T-helper 17 cell (primary cell): ENCODE results near the gene PRKCB. TPM values are rescaled to one million over a fixed set of nuclear protein-coding genes. Genes with fewer than 3 reads are reported as not detected.
"Not testable (repeated sequence)": the region's sequence is repeated elsewhere in the genome, so short reads cannot be mapped to it uniquely, and the experiment has no call there.

Experiments used
- ATAC-seq: fragments of 150-1000 bp; cut with Tn5 transposase; 2 replicates; pipeline ENCODE4 v1.10.0; 2021; ENCODE audit warnings: mild to moderate bottlenecking, moderate library complexity
- DNase-seq, 3 donors: peaks; one replicate each; pipeline versions ENCODE4 v3.0.0 to v3.0.0-alpha.2; 2020 to 2021
- H3K9me3 ChIP-seq: one replicate; pipeline ENCODE4 v1.7.0; 2013; ENCODE audit warnings: low read length, mild to moderate bottlenecking; ENCODE audit not compliant: control insufficient read depth, poor library complexity, severe bottlenecking
- H3K27ac Mint-ChIP-seq: one replicate; pipeline ENCODE4 v1.8.0; 2022; ENCODE audit warnings: mild to moderate bottlenecking, moderate library complexity, mixed read lengths
- H3K27me3 Mint-ChIP-seq: one replicate; pipeline ENCODE4 v1.8.0; 2022; ENCODE audit warnings: mixed read lengths
- H3K36me3 Mint-ChIP-seq: one replicate; pipeline ENCODE4 v1.8.0; 2022; ENCODE audit warnings: low read depth, mixed read lengths
- H3K4me1 Mint-ChIP-seq: one replicate; pipeline ENCODE4 v1.8.0; 2022; ENCODE audit warnings: mild to moderate bottlenecking, mixed read lengths
- H3K4me3 Mint-ChIP-seq: one replicate; pipeline ENCODE4 v1.8.0; 2022; ENCODE audit warnings: mild to moderate bottlenecking, moderate library complexity, mixed read lengths
- total RNA-seq, 4 donors: library from RNA in 2 of 4; stranded (reverse) in 2 of 4; gene quantifications; one replicate each; pipeline ENCODE4 v1.2.3 and lab custom pipeline; 2022 to 2026

PRKCB gene
- total RNA-seq, 2 donors from 2014 or later = 122 to 137 TPM

DNA sequence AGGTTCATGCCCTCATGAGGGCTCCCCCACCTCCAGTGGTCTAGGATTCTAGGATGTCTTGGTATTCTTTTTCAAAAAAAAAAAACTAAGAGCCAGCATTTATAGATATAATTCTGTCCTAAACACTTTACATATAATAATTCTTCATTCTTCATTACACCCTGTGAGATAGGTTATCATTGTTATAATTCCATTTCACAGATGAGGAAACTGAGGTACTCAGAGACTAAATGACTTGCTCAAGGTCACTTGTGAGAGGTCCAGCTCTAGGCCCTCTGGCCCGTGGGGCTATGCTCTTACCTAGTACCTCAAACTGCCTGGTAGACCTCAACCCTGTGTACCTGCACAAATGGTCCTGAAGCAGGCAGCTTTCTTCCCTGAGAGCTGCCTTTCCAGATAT, 172.2 kb downstream of the PRKCB start:
- Mint-ChIP-seq H3K4me3 (no peak overlapping the region), H3K4me1 (peaks cover 36% of the 10 kb centered on the region), H3K27me3 (no peaks in the 10 kb centered on the region), H3K36me3 (no peaks in the 10 kb centered on the region), H3K27ac (peak overlapping the region; percentile 49)
- ATAC-seq (no peak), DNase-seq (no peak)
- H3K9me3 ChIP-seq = no peaks in the 10 kb centered on the region

DNA sequence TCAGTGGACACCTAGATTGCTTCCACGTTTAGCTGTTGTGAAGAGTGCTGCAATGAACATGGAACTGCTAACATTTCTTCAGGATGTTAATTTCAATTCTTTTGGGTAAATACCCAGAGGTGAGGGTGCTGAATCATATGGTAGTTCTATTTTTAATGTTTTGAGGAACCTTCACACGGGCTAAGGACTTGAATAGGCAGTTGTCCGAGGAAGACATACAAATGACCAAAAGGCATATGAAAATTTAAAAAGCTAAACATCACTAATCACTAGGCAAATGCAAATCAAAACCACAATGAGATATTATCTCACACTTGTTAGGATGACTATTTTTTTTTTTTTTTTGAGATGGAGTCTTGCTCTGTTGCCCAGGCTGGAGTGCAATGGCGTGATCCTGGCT, 173.3 kb downstream of the PRKCB start:
- Mint-ChIP-seq H3K27me3 (no peaks in the 10 kb centered on the region), H3K36me3 (no peaks in the 10 kb centered on the region), H3K4me3 (no peak overlapping the region), H3K4me1 (peaks cover 45% of the 10 kb centered on the region), H3K27ac (peak overlapping the region; percentile 49)
- H3K9me3 ChIP-seq = no peaks in the 10 kb centered on the region
- DNase-seq = no peak
- no peak for ATAC-seq

DNA sequence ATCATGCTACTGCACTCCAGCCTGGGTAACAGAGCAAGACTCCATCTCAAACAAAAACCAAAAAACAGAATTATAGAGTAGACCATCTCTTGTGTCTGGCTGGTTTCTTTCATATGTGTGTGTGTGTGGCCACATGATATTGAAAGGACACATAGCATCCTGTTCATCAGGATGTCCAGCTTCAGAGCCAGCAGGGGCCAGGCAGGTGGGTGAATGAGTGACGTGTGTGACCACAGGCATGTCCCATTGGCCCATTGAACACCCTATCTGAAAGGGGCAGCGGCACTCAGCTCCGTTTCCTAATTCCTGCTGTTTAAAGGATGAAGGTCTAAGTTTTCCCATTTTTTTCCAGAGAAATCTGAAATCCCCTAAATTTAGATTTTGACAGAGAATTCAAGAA, 174.2 kb downstream of the PRKCB start:
- Mint-ChIP-seq H3K4me3 (no peak overlapping the region), H3K4me1 (peaks cover 49% of the 10 kb centered on the region), H3K27me3 (no peaks in the 10 kb centered on the region), H3K27ac (no peak overlapping the region), H3K36me3 (no peaks in the 10 kb centered on the region)
- ATAC-seq = no peak
- DNase-seq = no peak
- H3K9me3 ChIP-seq = no peaks in the 10 kb centered on the region

DNA sequence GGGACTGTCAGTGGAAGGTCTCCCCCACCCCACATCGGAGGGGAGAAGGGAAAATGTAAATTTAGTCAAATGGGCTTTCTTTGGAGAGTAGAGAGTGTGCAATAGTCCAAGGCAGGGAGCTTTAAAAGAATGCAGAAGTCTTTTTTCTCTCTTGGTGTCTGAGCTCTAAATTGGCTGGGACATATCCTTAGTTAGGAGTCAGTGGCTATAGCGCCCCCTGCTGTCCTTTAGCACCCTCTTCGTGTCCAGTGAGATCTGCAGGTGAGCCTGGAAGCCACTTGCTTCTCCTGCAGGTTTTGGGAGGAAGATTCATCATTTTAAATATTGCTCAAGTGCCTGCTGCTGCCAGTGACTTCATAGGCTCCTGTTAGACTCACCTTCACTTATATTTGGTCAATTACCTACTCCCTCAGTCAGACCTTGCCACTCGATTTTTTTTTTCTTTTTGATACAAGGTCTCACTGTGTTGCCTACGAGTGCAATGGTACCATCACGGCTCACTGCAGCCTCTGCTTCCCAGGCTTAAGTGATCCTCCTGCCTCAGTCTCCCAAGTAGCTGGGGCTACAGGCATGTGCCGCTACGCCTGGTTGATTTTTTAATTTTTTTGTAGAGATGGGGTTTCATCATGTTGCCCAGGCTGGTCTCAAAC, 174.8 kb downstream of the PRKCB start:
- H3K4me1 Mint-ChIP-seq = peaks cover 52% of the 10 kb centered on the region
- H3K9me3 ChIP-seq = no peaks in the 10 kb centered on the region
- no peaks in the 10 kb centered on the region for H3K36me3 Mint-ChIP-seq
- no peaks in the 10 kb centered on the region for H3K27me3 Mint-ChIP-seq
- DNase-seq (peak; percentile 47 to 66 (median 51)), ATAC-seq (peak; percentile 48)
- H3K27ac Mint-ChIP-seq = no peak overlapping the region
- no peak overlapping the region for H3K4me3 Mint-ChIP-seq

DNA sequence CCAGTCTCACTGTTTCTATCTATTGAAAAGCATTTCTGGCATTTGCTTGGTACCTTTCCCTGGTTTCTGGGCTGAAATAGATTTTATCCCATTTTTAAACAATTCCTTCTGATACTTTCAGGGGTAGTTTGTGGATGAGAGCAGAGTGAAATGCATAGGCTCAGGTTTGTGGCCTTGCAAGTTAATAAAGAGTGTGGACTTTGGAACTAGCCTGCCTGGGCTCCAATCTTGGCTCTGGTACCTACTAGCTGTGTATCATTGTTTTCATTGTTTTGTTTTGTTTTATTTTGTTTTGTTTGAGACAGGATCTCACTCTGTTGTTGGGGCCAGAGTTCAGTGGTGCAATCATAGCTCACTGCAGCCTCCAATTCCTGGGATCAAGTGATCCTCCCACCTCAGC, 175.5 kb downstream of the PRKCB start:
- peaks cover 48% of the 10 kb centered on the region for H3K4me1 Mint-ChIP-seq
- ATAC-seq (no peak), DNase-seq (no peak)
- H3K9me3 ChIP-seq = no peaks in the 10 kb centered on the region
- H3K36me3 Mint-ChIP-seq = no peaks in the 10 kb centered on the region
- no peak overlapping the region for H3K27ac Mint-ChIP-seq
- no peak overlapping the region for H3K4me3 Mint-ChIP-seq
- no peaks in the 10 kb centered on the region for H3K27me3 Mint-ChIP-seq

DNA sequence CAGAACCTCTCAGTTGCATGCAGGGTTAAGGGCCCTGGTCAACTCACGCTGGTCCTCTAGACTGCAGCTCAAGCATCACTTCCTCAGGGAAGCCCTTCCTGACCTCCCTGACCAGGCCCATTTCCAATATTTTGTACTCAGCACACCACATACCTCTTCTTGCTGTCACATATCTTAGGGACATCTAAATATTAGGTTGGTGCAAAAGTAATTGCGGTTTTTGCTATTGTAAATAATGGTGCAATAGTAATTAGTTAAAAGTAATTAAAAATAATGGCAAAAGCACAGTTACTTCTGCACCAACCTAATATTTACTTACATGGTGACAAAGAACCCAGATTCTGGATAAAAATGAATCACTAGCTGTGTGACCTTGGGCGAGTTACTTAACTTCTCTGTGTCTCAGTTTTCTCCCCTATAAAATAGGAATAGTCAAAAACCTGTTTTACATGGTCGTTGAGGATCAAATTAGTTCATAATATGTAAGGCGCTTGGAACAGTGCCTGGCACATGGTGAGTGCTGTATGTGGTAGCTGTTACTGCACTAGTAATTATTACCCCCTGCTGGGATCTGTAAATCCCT, 177.4 kb downstream of the PRKCB start:
- H3K9me3 ChIP-seq = no peaks in the 10 kb centered on the region
- Mint-ChIP-seq H3K27me3 (no peaks in the 10 kb centered on the region), H3K4me1 (peaks cover 54% of the 10 kb centered on the region), H3K27ac (peak overlapping the region; percentile 86), H3K4me3 (peak overlapping the region; percentile 70), H3K36me3 (peaks cover 2% of the 10 kb centered on the region)
- DNase-seq (no peak), ATAC-seq (no peak)

DNA sequence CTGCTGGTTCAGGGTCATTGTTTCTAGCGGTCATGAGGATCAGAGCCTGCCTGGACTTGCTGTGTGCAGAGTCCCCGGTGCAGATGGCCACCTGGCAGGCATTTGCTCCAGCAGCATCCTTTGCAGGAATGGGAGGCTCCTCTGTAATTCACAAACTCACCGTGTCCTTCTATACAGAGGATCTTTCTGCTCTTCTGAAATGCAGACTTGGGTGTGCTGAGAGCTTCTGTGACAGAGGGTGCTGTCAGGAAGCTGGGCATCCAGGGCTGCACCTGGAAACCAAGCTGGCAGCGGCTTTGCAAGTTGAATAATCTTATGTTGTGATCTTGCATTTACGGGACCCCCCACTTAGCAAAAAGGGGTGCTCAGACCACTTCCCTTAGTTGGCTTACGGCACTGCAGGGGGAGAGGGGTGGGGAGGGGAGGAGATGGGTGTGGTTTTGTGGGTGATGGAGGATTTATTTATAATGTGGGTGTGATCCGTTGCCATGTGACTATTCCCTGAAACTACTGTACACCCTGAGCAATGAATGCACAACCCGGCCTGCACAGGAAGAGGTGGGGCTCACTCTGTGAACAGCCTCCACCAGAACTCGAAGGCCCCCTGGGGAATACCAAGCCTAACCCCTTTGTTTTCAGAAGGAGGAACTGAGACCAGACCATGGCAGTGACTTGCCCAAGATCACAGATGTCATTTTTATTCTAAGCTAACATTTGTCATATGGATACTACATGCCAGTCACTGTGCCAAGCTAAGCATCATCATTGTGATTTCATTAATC, 178.3 kb downstream of the PRKCB start:
- Mint-ChIP-seq H3K36me3 (peaks cover 2% of the 10 kb centered on the region), H3K27me3 (no peaks in the 10 kb centered on the region), H3K4me3 (peak overlapping the region; percentile 70), H3K27ac (peak overlapping the region; percentile 86), H3K4me1 (peaks cover 46% of the 10 kb centered on the region)
- ATAC-seq (peak; percentile 91), DNase-seq (peak in 2 of 3 donors; percentile 12 to 29)
- H3K9me3 ChIP-seq = no peaks in the 10 kb centered on the region

DNA sequence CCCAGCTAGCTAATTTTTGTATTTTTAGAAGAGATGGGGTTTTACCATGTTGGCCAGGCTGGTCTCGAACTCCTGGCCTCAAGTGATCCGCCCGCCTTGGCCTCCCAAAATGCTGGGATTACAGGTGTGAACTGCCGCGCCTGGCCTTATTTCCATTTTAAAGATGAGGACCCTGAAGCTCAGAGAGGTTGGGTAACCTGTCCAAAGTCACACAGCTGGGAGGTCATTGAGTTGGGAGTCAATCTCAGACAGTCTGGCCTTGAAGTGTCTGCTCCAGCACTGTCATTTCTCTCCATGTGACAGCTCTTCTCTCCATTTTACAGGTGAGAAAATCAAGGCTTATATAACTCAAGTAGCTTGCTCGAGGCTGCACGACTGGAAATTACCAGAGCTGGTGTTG, 179.2 kb downstream of the PRKCB start:
- not testable (repeated sequence) for ATAC-seq, DNase-seq, H3K4me3 Mint-ChIP-seq, H3K36me3 Mint-ChIP-seq, H3K9me3 ChIP-seq, H3K27me3 Mint-ChIP-seq
- H3K4me1 Mint-ChIP-seq = peaks cover 45% of the 10 kb centered on the region
- peak overlapping the region; percentile 86 for H3K27ac Mint-ChIP-seq

DNA sequence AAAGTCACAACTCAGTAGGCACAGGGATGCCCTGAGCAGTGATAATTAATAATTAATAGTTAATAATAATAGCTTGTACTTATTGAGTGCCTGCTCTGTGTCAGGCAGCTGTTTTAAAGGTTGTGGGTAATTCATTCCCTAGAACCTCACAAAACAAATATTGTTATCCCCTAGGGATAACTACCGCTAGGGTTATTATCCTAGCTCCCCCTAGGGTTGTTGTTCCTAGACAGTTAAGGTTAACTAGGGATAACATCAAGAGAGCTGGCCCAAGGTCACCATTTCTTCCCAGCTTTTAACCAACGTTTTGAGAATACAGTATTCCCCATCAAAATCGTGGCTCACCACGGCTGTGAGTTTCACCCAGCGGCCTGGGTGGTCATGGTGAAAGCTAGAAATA, 180.1 kb downstream of the PRKCB start:
- Mint-ChIP-seq H3K27me3 (no peaks in the 10 kb centered on the region), H3K4me3 (no peak overlapping the region), H3K4me1 (peaks cover 41% of the 10 kb centered on the region), H3K27ac (peak overlapping the region; percentile 86), H3K36me3 (peaks cover 2% of the 10 kb centered on the region)
- DNase-seq (no peak), ATAC-seq (no peak)
- H3K9me3 ChIP-seq = no peaks in the 10 kb centered on the region

DNA sequence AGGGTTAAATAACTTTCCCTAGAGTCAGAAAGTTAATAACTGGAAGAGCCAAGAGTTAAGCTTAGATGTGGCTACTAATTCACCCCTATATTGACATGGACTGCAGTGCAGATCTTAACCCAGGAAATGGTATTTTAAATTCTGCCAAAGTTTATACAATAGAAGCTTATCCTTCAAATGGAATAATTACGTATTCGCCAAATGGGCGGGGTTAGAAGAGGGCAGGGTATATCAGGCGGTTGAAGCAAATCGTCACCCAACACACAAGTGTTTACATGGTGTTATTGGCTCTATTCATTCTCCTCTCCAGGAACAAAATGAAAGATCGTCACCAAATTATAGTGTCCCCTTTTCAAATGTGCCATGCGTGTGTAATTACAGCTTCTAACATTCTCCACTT, 182.7 kb downstream of the PRKCB start:
- no peaks in the 10 kb centered on the region for H3K9me3 ChIP-seq
- DNase-seq (no peak), ATAC-seq (no peak)
- H3K27ac Mint-ChIP-seq = no peak overlapping the region
- H3K4me3 Mint-ChIP-seq = no peak overlapping the region
- H3K36me3 Mint-ChIP-seq = peaks cover 7% of the 10 kb centered on the region
- no peaks in the 10 kb centered on the region for H3K27me3 Mint-ChIP-seq
- H3K4me1 Mint-ChIP-seq = peaks cover 39% of the 10 kb centered on the region

DNA sequence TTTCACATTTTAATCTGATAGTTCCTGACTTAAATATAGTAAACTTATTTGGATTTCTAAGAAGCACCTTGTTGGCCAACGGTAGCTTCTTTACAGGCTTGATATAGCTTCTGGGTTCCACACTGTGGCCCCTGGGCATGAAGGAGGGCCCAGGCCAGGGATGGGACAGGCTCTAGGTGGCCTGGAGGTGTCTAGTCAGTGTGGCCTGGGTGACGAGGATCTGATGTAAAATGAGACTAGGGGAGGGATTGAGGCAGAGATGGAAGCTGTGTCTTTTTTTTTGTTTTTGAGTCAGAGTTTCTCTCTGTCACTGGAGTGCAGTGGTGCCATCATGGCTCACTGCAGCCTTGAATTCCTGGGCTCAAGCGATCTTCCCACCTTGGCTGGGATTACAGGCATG, 187.0 kb downstream of the PRKCB start:
- H3K9me3 ChIP-seq = no peaks in the 10 kb centered on the region
- H3K27me3 Mint-ChIP-seq = no peaks in the 10 kb centered on the region
- H3K4me3 Mint-ChIP-seq = no peak overlapping the region
- H3K27ac Mint-ChIP-seq = no peak overlapping the region
- peaks cover 5% of the 10 kb centered on the region for H3K36me3 Mint-ChIP-seq
- H3K4me1 Mint-ChIP-seq = peaks cover 28% of the 10 kb centered on the region
- no peak for ATAC-seq
- DNase-seq = no peak

DNA sequence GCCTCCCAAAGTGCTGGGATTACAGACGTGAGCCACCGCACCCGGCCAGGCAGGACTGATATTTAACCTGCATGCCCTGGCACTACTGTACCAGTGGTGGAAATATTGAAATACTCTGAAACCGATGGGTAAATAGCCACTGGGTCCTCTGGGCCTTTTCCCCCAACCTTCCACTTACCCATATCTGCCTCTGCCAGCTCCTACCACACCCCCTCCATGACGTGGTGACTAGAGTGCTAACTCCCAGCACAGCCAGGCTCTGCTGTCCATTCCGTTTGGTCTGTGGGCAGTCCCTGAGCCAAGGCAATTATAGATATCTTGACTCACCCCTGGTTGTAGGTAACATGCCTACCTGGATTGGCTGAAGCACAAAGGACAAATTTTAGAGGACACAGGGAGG, 187.8 kb downstream of the PRKCB start:
- no peak for DNase-seq
- no peaks in the 10 kb centered on the region for H3K9me3 ChIP-seq
- Mint-ChIP-seq H3K27ac (no peak overlapping the region), H3K27me3 (no peaks in the 10 kb centered on the region), H3K36me3 (peaks cover 5% of the 10 kb centered on the region), H3K4me1 (peaks cover 28% of the 10 kb centered on the region), H3K4me3 (no peak overlapping the region)
- no peak for ATAC-seq

DNA sequence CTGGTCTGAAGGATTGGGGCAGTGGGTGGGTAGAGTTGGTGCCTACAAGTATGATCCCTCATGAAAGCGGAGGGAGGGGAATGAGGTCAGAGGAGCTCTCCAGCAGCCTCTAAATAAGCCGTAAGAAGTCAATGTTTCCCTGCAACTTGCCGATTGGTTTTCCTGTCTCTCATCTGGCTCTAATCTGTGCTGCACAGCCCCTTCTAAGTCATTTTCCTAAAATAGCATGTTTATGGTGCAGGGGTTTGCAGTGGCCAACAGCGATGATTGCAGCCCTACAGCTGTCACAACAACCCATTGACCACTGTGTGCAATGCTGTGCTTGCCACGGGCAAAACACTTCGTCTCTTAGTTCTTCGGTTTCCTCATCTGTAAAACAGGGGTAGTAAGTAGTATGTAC, 189.2 kb downstream of the PRKCB start:
- no peak for DNase-seq
- Mint-ChIP-seq H3K4me3 (no peak overlapping the region), H3K27me3 (no peaks in the 10 kb centered on the region), H3K4me1 (peaks cover 32% of the 10 kb centered on the region), H3K27ac (no peak overlapping the region), H3K36me3 (peaks cover 5% of the 10 kb centered on the region)
- H3K9me3 ChIP-seq = no peaks in the 10 kb centered on the region
- no peak for ATAC-seq
